Activated naive CD8-positive, alpha-beta T cell treated with anti-CD3 and anti-CD28 coated beads, Interleukin-2, amount 10 ng/mL, durations not matched to agents 7 days and 5 days (primary cell): Measurements from ENCODE around the gene PKD1. TPM values are rescaled to one million over a fixed set of nuclear protein-coding genes. Genes with fewer than 3 reads are reported as not detected.

Experiments
- ATAC-seq: fragments of 150-1000 bp; cut with Tn5 transposase; one replicate; pipeline ENCODE4 v1.10.0; 2021; ENCODE audit warnings: low read depth, moderate library complexity
- POLR2A ChIA-PET: fragments of 350-600 bp; sonication (Branson Sonifier 250); formaldehyde crosslinking; loops from one replicate; lab custom pipeline; 2021; ENCODE audit warnings: antibody characterized with exemption; lab: Charles Lee
- DNase-seq: peaks from one replicate; pipeline ENCODE4 v3.0.0; 2021
- H3K27ac Mint-ChIP-seq: one replicate; pipeline ENCODE4 v1.8.0; 2022; ENCODE audit warnings: mild to moderate bottlenecking, mixed read lengths
- H3K27me3 Mint-ChIP-seq: one replicate; pipeline ENCODE4 v1.8.0; 2022; ENCODE audit warnings: mild to moderate bottlenecking, moderate library complexity, mixed read lengths
- H3K36me3 Mint-ChIP-seq: one replicate; pipeline ENCODE4 v1.8.0; 2021; ENCODE audit warnings: mild to moderate bottlenecking, mixed read lengths
- H3K4me1 Mint-ChIP-seq: one replicate; pipeline ENCODE4 v1.8.0; 2021; ENCODE audit warnings: mixed read lengths
- H3K4me3 Mint-ChIP-seq: one replicate; pipeline ENCODE4 v1.8.0; 2022; ENCODE audit warnings: mild to moderate bottlenecking, moderate library complexity, mixed read lengths
- H3K9me3 Mint-ChIP-seq: one replicate; pipeline ENCODE4 v1.8.0; 2021; ENCODE audit warnings: mixed read lengths
- total RNA-seq, 2 experiments: library from RNA; stranded (reverse); gene quantifications; one replicate each; pipeline ENCODE4 v1.2.3, GENCODE V29; 2021

Gene PKD1
- total RNA-seq, 2 experiments from 2014 or later: 95.5 to 97.3 TPM

DNA sequence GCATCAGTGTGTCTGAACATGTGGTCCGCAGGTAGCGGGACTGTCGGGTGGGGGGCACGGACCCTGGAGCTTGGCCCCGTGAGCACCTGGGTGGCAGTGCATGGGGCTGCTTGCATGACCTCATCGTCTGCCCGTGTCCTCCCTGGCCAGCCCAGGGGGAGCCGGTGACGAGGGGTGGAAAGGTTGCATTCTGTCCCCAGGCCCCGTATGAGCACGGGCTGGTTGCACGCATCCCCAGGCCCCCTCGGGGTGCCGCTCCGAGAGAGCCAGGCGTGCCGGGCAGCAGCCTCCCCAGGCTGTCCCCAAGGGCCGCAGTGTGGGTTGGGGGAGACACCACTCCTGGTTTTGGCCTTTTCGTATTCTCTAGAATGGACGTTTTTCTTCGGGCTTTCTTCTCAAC is 58.0 kb downstream of the PKD1 start:
- Mint-ChIP-seq H3K4me1 (no peaks in the 10 kb centered on the region), H3K27ac (no peak overlapping the region), H3K9me3 (no peaks in the 10 kb centered on the region), H3K36me3 (peaks cover 3% of the 10 kb centered on the region), H3K27me3 (no peaks in the 10 kb centered on the region), H3K4me3 (no peak overlapping the region)
- DNase-seq (no peak), ATAC-seq (no peak)
- POLR2A ChIA-PET: no interaction called here

DNA sequence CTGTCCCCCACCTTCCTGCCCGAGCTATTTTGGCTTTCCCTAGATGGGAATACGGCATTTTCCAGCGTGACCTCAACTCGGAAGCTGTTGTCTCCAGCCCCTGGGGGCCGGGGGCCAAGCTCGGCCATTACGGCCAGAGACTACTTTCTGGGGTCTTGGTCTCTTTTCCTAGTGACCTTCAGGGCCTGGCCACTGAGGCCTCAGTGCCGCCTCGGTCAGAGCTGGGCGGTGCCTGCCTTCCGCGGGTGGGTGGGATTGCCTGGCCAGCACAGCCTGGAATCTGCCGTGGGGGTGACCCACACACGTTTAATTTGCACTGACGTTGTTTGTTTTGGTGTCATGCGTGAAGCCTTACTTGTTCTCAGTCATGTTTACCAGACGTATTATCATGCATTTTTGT is 58.7 kb downstream of the PKD1 start:
- peaks cover 1% of the 10 kb centered on the region for H3K36me3 Mint-ChIP-seq
- no peak for ATAC-seq
- no peak overlapping the region for H3K4me3 Mint-ChIP-seq
- no peaks in the 10 kb centered on the region for H3K9me3 Mint-ChIP-seq
- no peaks in the 10 kb centered on the region for H3K4me1 Mint-ChIP-seq
- DNase-seq: no peak
- POLR2A ChIA-PET: interaction anchor here (0.6 kb wide), 1 partner anchor 316 kb away, joined by 3 read pairs; no protein-coding TSS in a partner anchor
- no peak overlapping the region for H3K27ac Mint-ChIP-seq
- no peaks in the 10 kb centered on the region for H3K27me3 Mint-ChIP-seq

DNA sequence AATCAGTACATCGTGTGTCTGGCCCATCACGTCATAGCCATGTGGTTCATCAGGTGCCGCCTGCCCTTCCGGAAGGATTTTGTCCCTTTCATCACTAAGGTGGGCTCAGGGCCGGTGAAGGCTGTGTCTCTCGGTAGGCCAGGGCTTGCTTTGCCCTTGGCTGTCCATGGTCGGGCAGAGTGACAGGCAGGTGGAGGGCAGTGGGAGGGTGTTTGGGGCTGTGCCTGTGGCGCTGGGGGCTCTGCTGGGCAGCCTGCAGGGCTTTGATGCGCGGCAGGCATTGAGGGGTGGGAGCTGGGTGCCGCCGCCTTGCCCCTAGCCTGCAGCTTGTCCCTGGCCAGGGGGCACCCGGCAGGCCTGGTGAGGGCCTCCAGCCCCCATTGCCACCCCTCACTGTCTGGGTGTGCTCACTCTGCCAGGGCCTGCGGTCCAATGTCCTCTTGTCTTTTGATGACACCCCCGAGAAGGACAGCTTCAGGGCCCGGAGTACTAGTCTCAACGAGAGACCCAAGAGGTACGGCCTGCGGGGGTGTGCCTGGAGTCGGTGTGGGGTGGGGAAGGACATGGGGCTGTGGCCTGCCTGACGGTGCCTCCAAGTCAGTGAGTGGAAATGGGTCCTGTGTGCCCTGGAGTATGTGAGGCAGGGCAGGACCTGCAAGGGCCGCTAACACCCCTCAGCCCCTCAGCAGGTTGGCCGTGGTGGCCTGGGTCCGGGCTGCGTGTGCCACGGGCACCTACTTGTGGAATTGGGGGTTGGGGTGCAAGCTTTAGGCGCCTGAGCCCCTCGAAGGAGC is 59.4 kb downstream of the PKD1 start:
- peaks cover 1% of the 10 kb centered on the region for H3K36me3 Mint-ChIP-seq
- no peak for DNase-seq
- POLR2A ChIA-PET: no interaction called here
- no peaks in the 10 kb centered on the region for H3K9me3 Mint-ChIP-seq
- no peak overlapping the region for H3K27ac Mint-ChIP-seq
- ATAC-seq: no peak
- H3K27me3 Mint-ChIP-seq: no peaks in the 10 kb centered on the region
- H3K4me1 Mint-ChIP-seq: no peaks in the 10 kb centered on the region
- no peak overlapping the region for H3K4me3 Mint-ChIP-seq

- POLR2A ChIA-PET: no interaction called here
- Mint-ChIP-seq H3K36me3 (peaks cover 1% of the 10 kb centered on the region), H3K27ac (no peak overlapping the region), H3K9me3 (no peaks in the 10 kb centered on the region), H3K27me3 (no peaks in the 10 kb centered on the region), H3K4me3 (no peak overlapping the region), H3K4me1 (no peaks in the 10 kb centered on the region)
- no peak for DNase-seq
- ATAC-seq: no peak
Measured at GRCh38 chr16:2075631-2076030, 60.1 kb downstream of the PKD1 start.

- POLR2A ChIA-PET: no interaction called here
- H3K36me3 Mint-ChIP-seq: peaks cover 1% of the 10 kb centered on the region
Measured at GRCh38 chr16:2074071-2074470, 61.6 kb downstream of the PKD1 start.

DNA sequence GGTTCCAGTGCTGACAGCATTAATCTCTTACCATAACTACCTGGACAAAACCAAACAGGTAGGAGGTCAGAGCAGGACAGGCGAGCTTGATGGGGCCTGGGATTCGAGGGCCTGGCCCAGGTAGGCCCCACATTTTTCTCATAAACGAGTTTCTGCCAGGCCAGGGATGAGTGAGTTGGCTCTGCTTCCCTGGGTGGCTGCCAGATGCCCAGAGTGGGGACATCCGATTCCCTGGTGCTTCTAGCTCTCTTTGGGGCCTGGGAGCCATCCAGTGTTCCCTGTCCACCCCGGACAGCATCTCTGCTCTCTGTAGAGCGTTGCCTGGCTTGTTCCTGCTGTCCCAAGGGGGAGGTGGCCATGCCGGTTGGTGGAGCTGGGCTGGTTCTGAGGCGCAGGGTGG is 62.8 kb downstream of the PKD1 start:
- ATAC-seq (no peak), DNase-seq (no peak)
- Mint-ChIP-seq H3K27me3 (no peaks in the 10 kb centered on the region), H3K36me3 (peaks cover 1% of the 10 kb centered on the region), H3K27ac (no peak overlapping the region), H3K4me3 (no peak overlapping the region), H3K4me1 (no peaks in the 10 kb centered on the region), H3K9me3 (no peaks in the 10 kb centered on the region)
- POLR2A ChIA-PET: no interaction called here

More at GRCh38 chr16:2074071-2074470, 61.6 kb downstream of the PKD1 start:
- no peak overlapping the region for H3K27ac Mint-ChIP-seq
- H3K27me3 Mint-ChIP-seq: no peaks in the 10 kb centered on the region
- no peaks in the 10 kb centered on the region for H3K4me1 Mint-ChIP-seq
- no peak overlapping the region for H3K4me3 Mint-ChIP-seq
- H3K9me3 Mint-ChIP-seq: no peaks in the 10 kb centered on the region
- ATAC-seq (no peak), DNase-seq (no peak)

- Mint-ChIP-seq H3K36me3 (peaks cover 5% of the 10 kb centered on the region), H3K4me3 (no peak overlapping the region), H3K27ac (no peak overlapping the region), H3K27me3 (no peaks in the 10 kb centered on the region), H3K9me3 (no peaks in the 10 kb centered on the region), H3K4me1 (no peaks in the 10 kb centered on the region)
- DNase-seq: no peak
- peak; percentile 30 for ATAC-seq
- POLR2A ChIA-PET: no interaction called here
Measured at GRCh38 chr16:2071454-2072202, 64.1 kb downstream of the PKD1 start.

- ATAC-seq (no peak), DNase-seq (no peak)
- no peaks in the 10 kb centered on the region for H3K27me3 Mint-ChIP-seq
- POLR2A ChIA-PET: no interaction called here
- H3K9me3 Mint-ChIP-seq: no peaks in the 10 kb centered on the region
- no peak overlapping the region for H3K27ac Mint-ChIP-seq
- H3K4me1 Mint-ChIP-seq: no peaks in the 10 kb centered on the region
- no peak overlapping the region for H3K4me3 Mint-ChIP-seq
- H3K36me3 Mint-ChIP-seq: peaks cover 11% of the 10 kb centered on the region
Measured at GRCh38 chr16:2070576-2071453, 64.9 kb downstream of the PKD1 start.

DNA sequence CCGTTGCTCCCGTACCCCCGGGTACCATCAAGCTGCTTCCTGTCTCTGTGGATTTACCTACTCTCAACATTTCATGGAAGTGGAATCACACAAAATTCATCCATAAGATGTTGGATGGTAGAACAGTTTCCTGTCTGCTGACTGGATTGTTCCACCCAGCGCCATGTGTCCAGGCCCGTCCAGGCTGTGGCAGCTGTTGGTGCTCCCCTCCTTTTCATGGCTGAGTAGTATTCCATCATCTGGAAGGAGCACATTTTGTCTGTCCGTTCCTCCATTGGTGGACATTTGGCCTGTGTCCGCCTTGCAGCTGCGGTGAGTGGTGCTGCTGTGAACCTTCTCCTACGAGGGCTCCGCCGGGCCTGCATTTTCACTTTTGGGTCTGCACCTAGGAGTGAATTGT is 69.6 kb downstream of the PKD1 start:
- H3K9me3 Mint-ChIP-seq: no peaks in the 10 kb centered on the region

DNA sequence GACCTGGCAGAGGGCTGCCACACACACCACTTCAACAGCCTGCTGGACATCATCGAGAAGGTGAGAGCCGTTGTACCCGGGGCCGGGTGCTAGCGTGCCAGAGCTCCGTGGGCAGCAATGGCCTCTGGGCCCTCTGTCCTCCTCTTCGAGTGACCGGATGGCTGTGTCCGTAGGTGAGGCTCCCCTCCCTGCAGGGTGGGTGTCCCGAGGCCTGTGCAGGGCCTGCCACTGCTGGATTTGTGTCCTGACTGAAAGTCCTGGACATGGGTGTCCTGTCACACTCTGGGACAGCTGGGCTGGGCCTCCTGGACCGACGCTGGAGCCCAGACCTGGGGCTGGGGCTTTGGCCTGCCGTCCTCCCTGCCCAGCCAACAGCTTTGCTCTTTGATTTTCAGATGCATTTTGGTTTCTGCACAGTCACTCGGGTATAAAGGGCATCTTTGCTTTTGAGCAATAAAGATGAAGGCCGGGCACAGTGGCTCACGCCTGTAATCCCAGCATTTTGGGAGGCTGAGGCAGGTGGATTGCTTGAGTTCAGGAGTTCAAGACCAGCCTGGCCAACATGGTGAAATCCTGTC is 71.2 kb downstream of the PKD1 start:
- Mint-ChIP-seq H3K36me3 (peaks cover 10% of the 10 kb centered on the region), H3K9me3 (no peaks in the 10 kb centered on the region), H3K4me3 (no peak overlapping the region), H3K27ac (no peak overlapping the region), H3K27me3 (no peaks in the 10 kb centered on the region), H3K4me1 (no peaks in the 10 kb centered on the region)
- DNase-seq: no peak
- no peak for ATAC-seq
- POLR2A ChIA-PET: no interaction called here

More for the DNA sequence above, 69.6 kb downstream of the PKD1 start:
- Mint-ChIP-seq H3K27me3 (no peaks in the 10 kb centered on the region), H3K36me3 (peaks cover 10% of the 10 kb centered on the region), H3K4me1 (no peaks in the 10 kb centered on the region), H3K4me3 (no peak overlapping the region), H3K27ac (no peak overlapping the region)
- no peak for ATAC-seq
- DNase-seq: no peak
- POLR2A ChIA-PET: no interaction called here

GRCh38 chr16:2063861-2064260 is 71.8 kb downstream of the PKD1 start:
- no peak for DNase-seq
- Mint-ChIP-seq H3K36me3 (peaks cover 10% of the 10 kb centered on the region), H3K4me1 (no peaks in the 10 kb centered on the region), H3K4me3 (no peak overlapping the region), H3K9me3 (no peaks in the 10 kb centered on the region), H3K27ac (no peak overlapping the region), H3K27me3 (no peaks in the 10 kb centered on the region)
- POLR2A ChIA-PET: no interaction called here
- no peak for ATAC-seq

DNA sequence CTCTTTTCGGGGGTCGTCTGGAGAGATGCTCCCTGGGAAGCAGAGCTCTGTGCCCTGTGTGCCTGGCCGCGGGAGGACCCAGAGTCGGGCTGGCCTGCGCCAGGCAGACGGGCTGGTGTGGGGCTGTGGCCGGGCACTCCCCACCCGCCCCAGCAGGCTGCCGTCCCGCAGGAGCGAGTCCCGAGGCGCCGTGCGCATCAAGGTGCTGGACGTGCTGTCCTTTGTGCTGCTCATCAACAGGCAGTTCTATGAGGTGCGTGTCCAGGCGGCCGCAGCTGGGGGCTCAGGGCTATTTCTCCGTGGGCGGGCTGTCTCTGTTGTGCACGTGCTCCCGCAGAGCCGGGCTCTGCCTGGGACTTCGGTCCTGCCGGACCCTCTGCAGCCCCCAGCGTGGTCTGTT is 72.9 kb downstream of the PKD1 start:
- ATAC-seq: no peak
- Mint-ChIP-seq H3K9me3 (no peaks in the 10 kb centered on the region), H3K4me1 (no peaks in the 10 kb centered on the region), H3K4me3 (no peak overlapping the region), H3K27ac (no peak overlapping the region), H3K27me3 (no peaks in the 10 kb centered on the region), H3K36me3 (peaks cover 9% of the 10 kb centered on the region)
- POLR2A ChIA-PET: no interaction called here
- DNase-seq: no peak

GRCh38 chr16:2061526-2061925 is 74.2 kb downstream of the PKD1 start:
- Mint-ChIP-seq H3K4me3 (no peak overlapping the region), H3K9me3 (no peaks in the 10 kb centered on the region), H3K4me1 (no peaks in the 10 kb centered on the region), H3K36me3 (peaks cover 6% of the 10 kb centered on the region), H3K27me3 (no peaks in the 10 kb centered on the region), H3K27ac (no peak overlapping the region)
- ATAC-seq: no peak
- POLR2A ChIA-PET: no interaction called here
- DNase-seq: no peak
